ENCODE results near the gene ARMH4. TPM values are rescaled to one million over a fixed set of nuclear protein-coding genes. Genes with fewer than 3 reads are reported as not detected.

Gene ARMH4
- total RNA-seq: 0.21 TPM

GRCh38 chr14:58152014-58152857, at the start of gene ARMH4:
Gene ARMH4, minus strand, starts transcription at chr14:58152213. Its CDS starts 12,855 bp downstream, at chr14:58139358.
- H3K4me3 ChIP-seq (ENCODE audit: low read length): peak within 1 kb of the TSS; percentile 38

GRCh38 chr14:58200846-58201245, 48.8 kb upstream of the ARMH4 start:
- H3K9me3 ChIP-seq (ENCODE audit: low read depth, low read length): no peaks in the 10 kb centered on the region
- H3K4me3 ChIP-seq (ENCODE audit: low read length): peak overlapping the region; percentile 88

More at GRCh38 chr14:58152014-58152857, at the start of gene ARMH4:
- H3K27me3 ChIP-seq (ENCODE audit: insufficient read depth, low read length): peaks cover 57% of the 10 kb centered on the region
- no peaks in the 10 kb centered on the region for H3K9me3 ChIP-seq (ENCODE audit: low read depth, low read length)
- H3K4me1 ChIP-seq (ENCODE audit: insufficient read depth, low read length): peaks cover 16% of the 10 kb centered on the region

GRCh38 chr14:58200480-58200841, 48.4 kb upstream of the ARMH4 start:
- Histone ChIP-seq H3K4me3 (ENCODE audit: low read length) (peak overlapping the region; percentile 88), H3K9me3 (ENCODE audit: low read depth, low read length) (no peaks in the 10 kb centered on the region), H3K4me1 (ENCODE audit: insufficient read depth, low read length) (peaks cover 24% of the 10 kb centered on the region), H3K27me3 (ENCODE audit: insufficient read depth, low read length) (no peaks in the 10 kb centered on the region)

More at GRCh38 chr14:58200846-58201245, 48.8 kb upstream of the ARMH4 start:
- Histone ChIP-seq H3K4me1 (ENCODE audit: insufficient read depth, low read length) (peaks cover 24% of the 10 kb centered on the region), H3K27me3 (ENCODE audit: insufficient read depth, low read length) (no peaks in the 10 kb centered on the region)

GRCh38 chr14:58199726-58200479, 47.9 kb upstream of the ARMH4 start, which contains the start of gene ACTR10:
Gene ACTR10, plus strand, starts transcription at chr14:58200149. Its CDS starts 69 bp downstream, at chr14:58200218.
- Histone ChIP-seq H3K9me3 (ENCODE audit: low read depth, low read length) (no peaks in the 10 kb centered on the region), H3K4me3 (ENCODE audit: low read length) (peak within 1 kb of the TSS; percentile 88), H3K4me1 (ENCODE audit: insufficient read depth, low read length) (peaks cover 24% of the 10 kb centered on the region), H3K27me3 (ENCODE audit: insufficient read depth, low read length) (no peaks in the 10 kb centered on the region)

- H3K4me1 ChIP-seq (ENCODE audit: insufficient read depth, low read length): peaks cover 24% of the 10 kb centered on the region
- no peaks in the 10 kb centered on the region for H3K27me3 ChIP-seq (ENCODE audit: insufficient read depth, low read length)
- no peaks in the 10 kb centered on the region for H3K9me3 ChIP-seq (ENCODE audit: low read depth, low read length)
- no peak overlapping the region for H3K4me3 ChIP-seq (ENCODE audit: low read length)
Observed at GRCh38 chr14:58198086-58198485, 46.1 kb upstream of the ARMH4 start.

GRCh38 chr14:58196198-58196597, 44.2 kb upstream of the ARMH4 start:
- H3K27me3 ChIP-seq (ENCODE audit: insufficient read depth, low read length): peaks cover 2% of the 10 kb centered on the region
- H3K4me3 ChIP-seq (ENCODE audit: low read length): no peak overlapping the region
- peaks cover 17% of the 10 kb centered on the region for H3K4me1 ChIP-seq (ENCODE audit: insufficient read depth, low read length)
- no peaks in the 10 kb centered on the region for H3K9me3 ChIP-seq (ENCODE audit: low read depth, low read length)

- Histone ChIP-seq H3K9me3 (ENCODE audit: low read depth, low read length) (no peaks in the 10 kb centered on the region), H3K4me3 (ENCODE audit: low read length) (no peak overlapping the region), H3K4me1 (ENCODE audit: insufficient read depth, low read length) (no peaks in the 10 kb centered on the region), H3K27me3 (ENCODE audit: insufficient read depth, low read length) (peaks cover 2% of the 10 kb centered on the region)
Observed at GRCh38 chr14:58193542-58193941, 41.5 kb upstream of the ARMH4 start.

- peaks cover 2% of the 10 kb centered on the region for H3K27me3 ChIP-seq (ENCODE audit: insufficient read depth, low read length)
- H3K4me1 ChIP-seq (ENCODE audit: insufficient read depth, low read length): no peaks in the 10 kb centered on the region
- H3K9me3 ChIP-seq (ENCODE audit: low read depth, low read length): no peaks in the 10 kb centered on the region
- H3K4me3 ChIP-seq (ENCODE audit: low read length): no peak overlapping the region
Observed at GRCh38 chr14:58191763-58192601, 40.0 kb upstream of the ARMH4 start.

GRCh38 chr14:58189176-58189575, 37.2 kb upstream of the ARMH4 start:
- Histone ChIP-seq H3K4me1 (ENCODE audit: insufficient read depth, low read length) (no peaks in the 10 kb centered on the region), H3K4me3 (ENCODE audit: low read length) (no peak overlapping the region), H3K27me3 (ENCODE audit: insufficient read depth, low read length) (peaks cover 2% of the 10 kb centered on the region), H3K9me3 (ENCODE audit: low read depth, low read length) (no peaks in the 10 kb centered on the region)

- Histone ChIP-seq H3K27me3 (ENCODE audit: insufficient read depth, low read length) (peaks cover 5% of the 10 kb centered on the region), H3K9me3 (ENCODE audit: low read depth, low read length) (no peaks in the 10 kb centered on the region), H3K4me3 (ENCODE audit: low read length) (no peak overlapping the region), H3K4me1 (ENCODE audit: insufficient read depth, low read length) (no peaks in the 10 kb centered on the region)
Observed at GRCh38 chr14:58177125-58177524, 25.1 kb upstream of the ARMH4 start.

GRCh38 chr14:58171090-58171489, 19.1 kb upstream of the ARMH4 start:
- Histone ChIP-seq H3K4me1 (ENCODE audit: insufficient read depth, low read length) (no peaks in the 10 kb centered on the region), H3K4me3 (ENCODE audit: low read length) (no peak overlapping the region), H3K27me3 (ENCODE audit: insufficient read depth, low read length) (peaks cover 8% of the 10 kb centered on the region), H3K9me3 (ENCODE audit: low read depth, low read length) (no peaks in the 10 kb centered on the region)

GRCh38 chr14:58167891-58168290, 15.9 kb upstream of the ARMH4 start:
- Histone ChIP-seq H3K9me3 (ENCODE audit: low read depth, low read length) (no peaks in the 10 kb centered on the region), H3K4me1 (ENCODE audit: insufficient read depth, low read length) (no peaks in the 10 kb centered on the region), H3K4me3 (ENCODE audit: low read length) (no peak overlapping the region), H3K27me3 (ENCODE audit: insufficient read depth, low read length) (peaks cover 2% of the 10 kb centered on the region)

- Histone ChIP-seq H3K4me3 (ENCODE audit: low read length) (no peak overlapping the region), H3K27me3 (ENCODE audit: insufficient read depth, low read length) (peaks cover 2% of the 10 kb centered on the region), H3K9me3 (ENCODE audit: low read depth, low read length) (no peaks in the 10 kb centered on the region), H3K4me1 (ENCODE audit: insufficient read depth, low read length) (no peaks in the 10 kb centered on the region)
Observed at GRCh38 chr14:58167057-58167456, 15.0 kb upstream of the ARMH4 start.

GRCh38 chr14:58166005-58166983, 14.3 kb upstream of the ARMH4 start:
- Histone ChIP-seq H3K4me1 (ENCODE audit: insufficient read depth, low read length) (no peaks in the 10 kb centered on the region), H3K27me3 (ENCODE audit: insufficient read depth, low read length) (peaks cover 2% of the 10 kb centered on the region), H3K4me3 (ENCODE audit: low read length) (no peak overlapping the region), H3K9me3 (ENCODE audit: low read depth, low read length) (no peaks in the 10 kb centered on the region)
